HG03039 (cell line): Measurements from ENCODE around the gene SAP30.

Source experiments
- ATAC-seq: cut with Tn5 transposase; IDR thresholded peaks from one replicate; pipeline ENCODE4 v1.9.1; 2021; ENCODE audit warnings: mild to moderate bottlenecking, moderate library complexity; ENCODE audit not compliant: unreplicated experiment

The SAP30 gene

GRCh38 chr4:173367285-173367684, 3.5 kb upstream of the SAP30 start:
- no peak for ATAC-seq

- no peak for ATAC-seq
Measured at GRCh38 chr4:173367946-173368345, 2.8 kb upstream of the SAP30 start.

- no peak for ATAC-seq
Measured at GRCh38 chr4:173370130-173370476, 651 bp upstream of the SAP30 start.

- peak; percentile 22 for ATAC-seq
Measured at GRCh38 chr4:173371292-173372192, 788 bp downstream of the SAP30 start.

GRCh38 chr4:173374588-173374987, 3.8 kb downstream of the SAP30 start:
- no peak for ATAC-seq

GRCh38 chr4:173379929-173380328, 9.2 kb downstream of the SAP30 start:
- no peak for ATAC-seq

- ATAC-seq: no peak
Measured at GRCh38 chr4:173380987-173381386, 10.2 kb downstream of the SAP30 start.

- ATAC-seq: no peak
Measured at GRCh38 chr4:173381610-173382009, 10.9 kb downstream of the SAP30 start.

GRCh38 chr4:173382349-173382748, 11.6 kb downstream of the SAP30 start:
- ATAC-seq: no peak

GRCh38 chr4:173386751-173387150, 16.0 kb downstream of the SAP30 start:
- ATAC-seq: no peak

- no peak for ATAC-seq
Measured at GRCh38 chr4:173391701-173392100, 20.9 kb downstream of the SAP30 start.

GRCh38 chr4:173397604-173398003, 26.9 kb downstream of the SAP30 start:
- no peak for ATAC-seq

GRCh38 chr4:173398220-173398619, 27.5 kb downstream of the SAP30 start:
- ATAC-seq: no peak

- no peak for ATAC-seq
Measured at GRCh38 chr4:173398779-173399415, 28.1 kb downstream of the SAP30 start, which contains the start of gene SCRG1. Gene SCRG1 (minus strand): TSS chr4:173399116. CDS start chr4:173391414, 7,702 bp downstream.

GRCh38 chr4:173401063-173401462, 30.3 kb downstream of the SAP30 start:
- no peak for ATAC-seq

GRCh38 chr4:173403051-173403450, 32.3 kb downstream of the SAP30 start:
- no peak for ATAC-seq

- ATAC-seq: no peak
Measured at GRCh38 chr4:173404296-173404865, 33.6 kb downstream of the SAP30 start.

GRCh38 chr4:173405840-173406606, 35.3 kb downstream of the SAP30 start:
- peak; percentile 86 for ATAC-seq

GRCh38 chr4:173410079-173410478, 39.3 kb downstream of the SAP30 start:
- no peak for ATAC-seq

- ATAC-seq: no peak
Measured at GRCh38 chr4:173411106-173411693, 40.4 kb downstream of the SAP30 start.

- no peak for ATAC-seq
Measured at GRCh38 chr4:173413036-173413435, 42.3 kb downstream of the SAP30 start.
